GM21619 (cell line): ENCODE data around the gene TPX2.

ENCODE experiments used
- ATAC-seq: cut with Tn5 transposase; IDR thresholded peaks from one replicate; pipeline ENCODE4 v1.9.1; 2021; ENCODE audit not compliant: unreplicated experiment

Gene TPX2

DNA sequence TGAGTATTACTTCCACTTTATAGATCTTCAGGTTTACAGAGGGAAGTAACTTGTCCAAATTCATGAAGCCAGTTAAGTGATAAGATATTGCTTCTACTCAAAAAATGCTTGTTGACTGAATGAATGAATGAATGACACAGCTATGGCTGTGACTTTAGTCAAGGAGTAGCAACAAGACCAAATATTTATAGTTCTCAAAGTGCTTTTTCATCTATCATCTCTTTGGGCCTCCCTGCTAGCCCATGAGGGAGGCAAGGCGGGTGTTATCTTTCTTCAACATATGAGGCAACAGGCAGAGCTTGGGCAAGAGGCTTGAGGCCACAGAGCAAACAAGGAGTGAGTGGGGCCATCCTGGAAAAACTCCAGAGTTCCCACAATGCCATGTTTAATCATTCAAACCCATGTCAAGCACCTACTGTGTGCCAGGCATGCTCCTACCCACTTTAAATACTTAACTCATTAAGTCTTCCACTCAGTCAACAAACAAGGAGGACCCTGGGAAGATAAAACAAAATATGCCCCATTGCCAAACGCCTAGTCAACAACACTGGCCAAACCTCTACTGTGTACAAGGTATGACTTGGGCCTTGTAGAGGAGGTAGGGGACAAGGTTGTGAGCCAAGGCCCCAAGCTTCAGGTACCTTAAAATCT is 32.4 kb upstream of the TPX2 start:
- no peak for ATAC-seq

GRCh38 chr20:31707258-31707615 is 31.9 kb upstream of the TPX2 start:
- no peak for ATAC-seq

DNA sequence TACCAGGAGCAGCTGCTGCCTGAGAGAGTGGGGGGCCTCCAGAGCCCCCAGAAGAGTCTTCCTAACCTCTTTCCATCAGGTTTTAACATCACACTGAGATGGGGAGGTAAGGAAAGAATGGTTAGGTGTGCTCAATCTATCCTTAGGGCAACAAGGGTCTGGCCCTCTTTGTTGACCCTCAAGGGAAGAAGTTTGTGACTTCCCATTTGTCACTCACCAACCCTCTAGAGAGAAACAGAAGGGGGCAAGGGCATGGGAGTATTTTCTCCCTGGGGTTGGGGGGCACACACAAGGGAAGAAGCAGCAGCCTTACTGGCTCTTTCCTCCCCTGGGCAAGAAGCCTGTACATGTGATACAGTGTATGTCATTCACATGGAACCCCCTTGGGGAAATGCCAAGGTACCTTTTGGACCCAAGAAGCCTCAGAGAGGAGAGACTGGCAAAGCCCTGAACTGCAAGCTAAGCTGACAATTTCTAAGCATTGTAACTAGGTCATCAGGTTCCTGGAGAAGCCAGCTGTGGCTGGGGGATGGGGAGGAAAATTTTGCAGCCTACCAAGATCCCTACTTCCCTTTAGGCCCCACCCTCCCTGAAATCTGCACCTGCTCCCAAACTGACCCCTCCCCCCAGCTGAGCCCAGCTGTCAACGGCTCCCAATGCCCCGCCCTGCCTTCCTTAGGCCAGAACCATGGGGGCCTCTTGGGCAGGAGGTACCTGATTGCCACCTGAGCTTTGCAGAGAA is 30.9 kb upstream of the TPX2 start:
- ATAC-seq = no peak

- ATAC-seq = no peak
Observed at GRCh38 chr20:31708736-31709534, 30.2 kb upstream of the TPX2 start.

GRCh38 chr20:31709939-31710338 is 29.2 kb upstream of the TPX2 start:
- ATAC-seq = no peak

DNA sequence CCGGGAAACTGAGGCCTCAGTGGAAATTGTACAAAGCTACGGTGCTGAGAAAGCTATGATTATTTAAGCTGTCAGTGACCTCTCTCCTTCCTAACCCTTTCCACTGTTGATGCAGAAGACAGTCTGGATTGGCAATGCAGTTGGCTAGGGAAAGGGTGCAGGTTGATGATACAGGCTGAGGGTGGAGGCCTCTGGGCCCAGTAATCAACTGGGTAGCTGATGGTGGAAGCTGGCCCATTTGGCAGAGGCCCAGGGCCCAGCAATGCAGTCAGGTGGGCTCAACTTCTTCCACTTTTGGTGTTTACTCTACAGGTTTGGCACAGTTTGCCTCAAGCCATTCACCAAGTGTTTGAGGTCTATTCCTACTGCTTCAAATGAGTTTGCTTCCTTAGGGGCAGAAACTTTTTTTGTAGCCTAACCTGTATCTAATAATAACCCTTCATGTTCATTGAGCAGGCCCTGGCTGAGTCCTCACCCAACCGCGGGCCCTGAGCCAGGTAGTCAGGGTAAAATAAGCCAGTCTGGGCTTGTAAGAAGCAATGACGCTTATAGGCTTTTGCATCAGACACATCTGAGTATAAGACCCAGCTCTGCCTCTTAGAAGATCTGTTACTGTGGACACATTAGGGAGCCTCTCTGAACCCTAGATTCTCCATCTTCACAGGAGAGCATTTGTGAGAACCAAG is 28.5 kb upstream of the TPX2 start:
- no peak for ATAC-seq

- no peak for ATAC-seq
Observed at GRCh38 chr20:31711179-31712111, 27.6 kb upstream of the TPX2 start.

DNA sequence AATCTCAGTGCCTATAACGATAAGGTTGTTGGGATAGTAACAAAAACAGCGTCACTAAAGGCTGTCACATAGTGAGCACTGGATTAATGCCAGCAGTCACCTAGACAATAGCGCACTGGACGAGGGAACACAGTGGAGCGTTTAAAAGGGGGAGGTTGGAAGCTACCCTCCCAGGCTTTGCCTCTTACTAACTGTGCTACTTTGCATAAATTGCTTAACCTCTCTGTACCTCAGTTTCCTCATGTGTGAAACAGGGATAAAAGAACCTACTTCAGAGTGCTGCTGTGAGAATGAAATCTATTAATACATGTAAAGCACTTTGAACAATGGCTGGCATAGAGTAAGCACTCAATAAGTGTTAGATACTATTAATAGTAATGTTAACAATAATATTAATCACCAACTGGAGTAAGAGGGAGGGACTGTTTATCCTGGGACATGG is 27.0 kb upstream of the TPX2 start:
- no peak for ATAC-seq

DNA sequence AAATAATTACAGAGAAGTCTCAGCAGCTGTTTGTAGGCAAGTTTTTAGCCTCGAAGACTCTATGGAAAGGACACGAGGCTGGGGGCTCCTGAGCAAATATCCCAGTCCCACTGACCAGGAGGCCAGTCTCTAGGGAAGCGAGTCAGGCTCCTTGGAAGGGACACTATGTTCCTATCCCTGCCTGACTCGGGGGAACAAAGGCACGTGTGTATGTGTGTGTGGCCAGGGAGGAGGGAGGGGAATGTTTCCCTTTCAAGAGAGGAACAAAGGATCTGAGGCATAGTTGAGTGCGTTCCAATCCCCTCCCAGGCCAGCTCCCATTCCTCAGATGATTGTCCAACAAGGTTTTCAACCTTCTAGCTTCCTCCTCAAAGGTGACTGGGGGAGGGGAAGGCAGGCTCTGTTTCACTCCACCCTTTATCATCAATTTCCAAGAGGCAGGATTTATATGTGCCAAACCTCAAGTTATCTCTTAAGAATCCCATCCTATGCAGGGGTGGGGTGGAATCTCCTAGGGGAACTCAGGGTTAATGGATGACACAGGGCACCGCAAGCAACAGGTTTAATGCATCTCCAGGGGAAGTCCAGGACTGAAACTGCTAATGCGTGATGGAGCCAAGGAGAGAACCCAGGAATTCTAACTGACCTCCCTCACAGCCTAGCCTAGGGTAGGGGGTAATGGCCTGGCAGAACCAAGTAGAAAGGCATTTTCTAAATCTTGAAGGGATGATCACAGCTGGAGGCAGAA is 26.4 kb upstream of the TPX2 start:
- ATAC-seq = no peak

GRCh38 chr20:31713312-31714273 is 25.5 kb upstream of the TPX2 start:
- no peak for ATAC-seq

- ATAC-seq = no peak
Observed at GRCh38 chr20:31715766-31716165, 23.3 kb upstream of the TPX2 start.

DNA sequence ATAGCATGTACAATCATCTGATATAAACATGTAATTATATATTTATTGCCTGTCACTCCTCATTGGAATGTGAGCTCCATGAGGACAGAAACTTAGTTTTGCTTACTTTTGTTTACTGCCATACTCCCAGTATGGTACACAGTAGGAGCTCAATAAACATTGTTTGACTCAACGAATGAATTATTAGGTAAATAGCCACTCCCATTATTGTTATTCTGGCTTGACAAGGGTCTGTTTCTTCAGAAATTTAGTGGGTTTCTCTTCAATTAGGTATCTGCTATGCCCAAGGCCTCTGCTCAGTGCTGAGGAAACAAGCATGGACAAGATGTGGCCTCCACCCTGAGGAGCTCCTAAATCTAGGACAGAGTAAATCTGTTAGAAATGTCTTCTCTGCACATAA is 22.7 kb upstream of the TPX2 start:
- ATAC-seq = no peak

DNA sequence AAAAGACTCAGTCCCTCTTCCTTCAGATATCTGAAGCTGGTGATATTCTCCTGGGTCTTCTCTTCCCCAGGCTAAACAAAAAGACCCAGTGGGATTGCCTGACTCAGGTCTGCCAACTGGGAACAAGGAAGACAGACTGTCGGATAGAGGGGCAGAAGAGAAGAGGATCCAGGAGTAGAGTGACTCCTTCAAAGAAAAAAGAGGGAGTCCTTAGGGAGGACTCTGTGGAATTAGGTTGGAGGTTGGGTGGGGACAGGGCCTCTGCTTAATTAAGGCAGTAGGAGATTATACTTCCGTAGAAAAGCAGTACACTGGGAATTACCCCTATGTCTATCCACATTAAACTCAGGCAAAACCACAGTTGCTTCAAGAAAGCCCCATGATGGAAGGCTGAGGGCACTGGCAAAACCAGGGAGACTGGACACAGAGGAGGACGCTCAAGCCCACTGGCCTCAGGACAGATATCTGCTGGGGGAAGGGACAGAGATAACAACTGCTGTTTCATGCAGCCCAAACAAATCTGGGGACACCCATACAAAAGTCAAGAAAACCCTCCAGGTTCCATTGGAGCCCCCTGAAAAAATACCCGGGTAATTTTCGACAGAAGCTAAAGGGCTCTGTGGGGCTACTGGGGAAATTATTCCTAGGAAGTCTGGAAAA is 22.1 kb upstream of the TPX2 start:
- no peak for ATAC-seq

DNA sequence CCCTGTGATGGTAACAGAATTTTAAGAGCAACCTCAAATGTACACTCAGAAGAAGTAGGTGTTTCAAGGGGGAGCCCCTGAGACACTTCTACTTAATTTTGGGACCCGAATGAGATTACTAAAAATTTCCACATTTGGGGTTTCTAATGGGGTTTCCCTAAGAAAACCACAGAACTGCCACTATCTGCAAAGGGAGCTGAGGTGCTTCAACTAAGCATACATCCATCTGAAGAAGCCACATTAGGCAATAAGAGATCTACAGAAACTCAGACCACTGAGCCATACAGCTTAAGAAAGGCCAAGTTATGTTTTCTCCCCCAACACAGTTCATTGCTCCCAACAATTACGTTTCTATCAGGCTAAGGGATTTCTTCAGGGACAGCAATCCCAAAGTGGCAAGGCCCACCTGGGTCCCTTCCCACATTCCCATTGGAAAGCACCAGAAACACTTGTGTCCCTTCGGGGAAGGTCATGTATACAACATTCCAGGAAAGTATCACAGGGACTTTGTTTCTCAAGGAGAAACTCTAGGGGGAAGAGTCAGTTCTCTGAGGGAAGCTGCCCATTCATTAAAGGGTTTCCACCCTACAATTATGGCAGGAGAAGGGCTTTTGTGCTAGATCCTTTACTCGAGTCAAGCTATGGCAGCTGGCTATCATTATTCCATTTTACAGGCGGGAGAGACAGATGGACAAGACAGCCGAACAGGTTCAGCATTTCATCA is 21.4 kb upstream of the TPX2 start:
- ATAC-seq = no peak

GRCh38 chr20:31718952-31719643 is 20.0 kb upstream of the TPX2 start:
- no peak for ATAC-seq

- no peak for ATAC-seq
Observed at GRCh38 chr20:31719644-31720485, 19.2 kb upstream of the TPX2 start.
